A673 (cell line): ENCODE measurements around the gene HSFX2. TPM values are rescaled to one million over a fixed set of nuclear protein-coding genes. Genes with fewer than 3 reads are reported as not detected.

Experiments used
- BruUV-seq: library from RNA; stranded (reverse); fragments of 400-500 nt; replicated peaks from 2 replicates; lab custom pipeline; 2021; lab: Mats Ljungman, UMichigan
- CTCF ChIA-PET: fragments of 300-600 bp; sonication (Branson Sonifier 250); formaldehyde crosslinking; loops from one replicate; lab custom pipeline; 2022; ENCODE audit warnings: antibody characterized with exemption; lab: Charles Lee
- POLR2A ChIA-PET: fragments of 300-600 bp; sonication (Branson Sonifier 250); formaldehyde crosslinking; loops from one replicate; lab custom pipeline; 2022; ENCODE audit warnings: antibody characterized with exemption; ENCODE audit not compliant: low non-redundant PET; lab: Charles Lee
- DNase-seq: peaks from one replicate; pipeline ENCODE4 v3.0.0-alpha.2; 2015; ENCODE audit warnings: low spot score
- H3K27ac ChIP-seq: fragments of 200-600 bp; sonication (generic); 2 replicates; pipeline ENCODE4 v1.5.1; 2016; ENCODE audit warnings: mixed run types, low read depth, mild to moderate bottlenecking, mixed read lengths, antibody characterized with exemption, low read length; ENCODE audit not compliant: poor library complexity, severe bottlenecking
- H3K27me3 ChIP-seq: fragments of 200-600 bp; sonication (generic); replicated peaks from 2 replicates; pipeline ENCODE4 v1.6.1; 2017; ENCODE audit warnings: mixed run types, low read depth, mild to moderate bottlenecking, mixed read lengths, antibody characterized with exemption, low read length; ENCODE audit not compliant: insufficient read depth, poor library complexity
- H3K36me3 ChIP-seq: fragments of 200-600 bp; sonication (generic); 2 replicates; pipeline ENCODE4 v1.6.1; 2016; ENCODE audit warnings: mixed run types, mild to moderate bottlenecking, mixed read lengths, antibody characterized with exemption, low read length; ENCODE audit not compliant: insufficient read depth, poor library complexity, severe bottlenecking
- H3K4me1 ChIP-seq: fragments of 200-600 bp; sonication (generic); 2 replicates; pipeline ENCODE4 v1.6.1; 2017; ENCODE audit warnings: mixed run types, mild to moderate bottlenecking, mixed read lengths, antibody characterized with exemption, low read length; ENCODE audit not compliant: insufficient read depth, poor library complexity, severe bottlenecking
- H3K4me3 ChIP-seq: fragments of 200-600 bp; sonication (generic); 2 replicates; pipeline ENCODE4 v1.5.1; 2016; ENCODE audit warnings: low read depth, mixed run types, mild to moderate bottlenecking, mixed read lengths, low read length; ENCODE audit not compliant: poor library complexity, severe bottlenecking
- H3K9me3 ChIP-seq: fragments of 200-600 bp; sonication (generic); 2 replicates; pipeline ENCODE4 v1.6.1; 2016; ENCODE audit warnings: mixed run types, low read depth, mild to moderate bottlenecking, mixed read lengths, antibody characterized with exemption, low read length; ENCODE audit not compliant: poor library complexity, severe bottlenecking
- CTCF ChIP-seq: fragments of 300-800, 200-600 bp; sonication (generic); conservative IDR thresholded peaks from 2 replicates; pipeline ENCODE4 v1.5.1; 2017; ENCODE audit warnings: low read depth, mild to moderate bottlenecking, antibody characterized with exemption, low read length, moderate library complexity, mixed read lengths
- EZH2 ChIP-seq: fragments of 200-600 bp; sonication (generic); IDR thresholded peaks from 2 replicates; pipeline ENCODE4 v1.6.1; 2017; ENCODE audit warnings: borderline replicate concordance, low read depth, mild to moderate bottlenecking, mixed read lengths, antibody characterized with exemption, low read length; ENCODE audit not compliant: poor library complexity, severe bottlenecking
- intact Hi-C: fragments of 100-400 bp; cut with micrococcal nuclease; formaldehyde crosslinking; loops from one replicate; pipeline ENCODE4 v1.10.0; 2022; ENCODE audit not compliant: unreplicated experiment
- total RNA-seq: library from RNA; stranded (reverse); gene quantifications from 2 replicates; pipeline ENCODE4 v1.2.3, GENCODE V29; 2021

The HSFX2 gene
- total RNA-seq, 1 experiment from 2014 or later = not detected

- TF ChIP-seq EZH2 (no peak), CTCF (no peak)
- BruUV-seq = no TSS peak
- no peak overlapping the region for H3K4me3 ChIP-seq
- no peaks in the 10 kb centered on the region for H3K4me1 ChIP-seq
- no peak overlapping the region for H3K27ac ChIP-seq
- H3K36me3 ChIP-seq = no peaks in the 10 kb centered on the region
- no peaks in the 10 kb centered on the region for H3K9me3 ChIP-seq
- DNase-seq = no peak
- POLR2A ChIA-PET = no interaction called here
- no peaks in the 10 kb centered on the region for H3K27me3 ChIP-seq
- CTCF ChIA-PET = no interaction called here
- intact Hi-C loops = no loop called here
These were observed 25.3 kb downstream of the HSFX2 start for GRCh38 chrX:149569770-149570169.

- BruUV-seq = no TSS peak
- intact Hi-C loops = no loop called here
- no peaks in the 10 kb centered on the region for H3K36me3 ChIP-seq
- H3K27ac ChIP-seq = no peak overlapping the region
- H3K9me3 ChIP-seq = no peaks in the 10 kb centered on the region
- CTCF ChIA-PET = no interaction called here
- DNase-seq = no peak
- no peak for TF ChIP-seq CTCF
- TF ChIP-seq EZH2 = no peak
- POLR2A ChIA-PET = no interaction called here
- H3K4me3 ChIP-seq = no peak overlapping the region
- H3K4me1 ChIP-seq = no peaks in the 10 kb centered on the region
- no peaks in the 10 kb centered on the region for H3K27me3 ChIP-seq
These were observed 26.3 kb downstream of the HSFX2 start for GRCh38 chrX:149568701-149569296.

- CTCF ChIA-PET = no interaction called here
- no peaks in the 10 kb centered on the region for H3K27me3 ChIP-seq
- no peaks in the 10 kb centered on the region for H3K4me1 ChIP-seq
- H3K9me3 ChIP-seq = no peaks in the 10 kb centered on the region
- DNase-seq = no peak
- no peaks in the 10 kb centered on the region for H3K36me3 ChIP-seq
- H3K4me3 ChIP-seq = no peak overlapping the region
- no peak overlapping the region for H3K27ac ChIP-seq
- BruUV-seq = no TSS peak
- TF ChIP-seq EZH2 (no peak), CTCF (no peak)
- intact Hi-C loops = no loop called here
- POLR2A ChIA-PET = no interaction called here
These were observed 27.3 kb downstream of the HSFX2 start for GRCh38 chrX:149567621-149568417.
